IMR-90 (cell line): Measurements from ENCODE around the gene TBC1D8. TPM values are rescaled to one million over a fixed set of nuclear protein-coding genes. Genes with fewer than 3 reads are reported as not detected.

Experiments
- ATAC-seq: fragments of 200-7000 bp; cut with Tn5 transposase; 2 replicates; pipeline ENCODE4 v1.9.1; 2020; ENCODE audit warnings: low read depth, mild to moderate bottlenecking, moderate library complexity
- BruUV-seq: library from RNA; stranded (reverse); fragments of 400-500 nt; replicated peaks from 2 replicates; lab custom pipeline; 2021; lab: Mats Ljungman, UMichigan
- CTCF ChIA-PET: fragments of 300-600 bp; formaldehyde crosslinking; extraction: SDS; loops from one replicate; lab custom pipeline; 2021; ENCODE audit warnings: antibody characterized with exemption; lab: Yijun Ruan, JAX
- POLR2A ChIA-PET: fragments of 300-600 bp; sonication (Branson Sonifier 250); formaldehyde crosslinking; loops from one replicate; lab custom pipeline; 2022; ENCODE audit warnings: antibody characterized with exemption; ENCODE audit not compliant: unreplicated experiment; lab: Charles Lee
- DNase-seq: peaks from one replicate; pipeline ENCODE4 v3.0.0; 2013
- H2AFZ ChIP-seq: replicated peaks from 2 replicates; pipeline ENCODE3; 2013; ENCODE audit warnings: low read length, mild to moderate bottlenecking; ENCODE audit not compliant: poor library complexity
- H2AK5ac ChIP-seq: 2 replicates; pipeline ENCODE4 v1.6.1; 2013; ENCODE audit warnings: low read depth, low read length, inconsistent platforms
- H2AK9ac ChIP-seq: replicated peaks from 2 replicates; pipeline ENCODE3; 2013; ENCODE audit warnings: mild to moderate bottlenecking, low read depth, low read length, moderate library complexity; ENCODE audit not compliant: poor library complexity
- H2BK120ac ChIP-seq: 2 replicates; pipeline ENCODE4 v1.6.1; 2013; ENCODE audit warnings: low read depth, low read length, inconsistent platforms
- H2BK15ac ChIP-seq: 3 replicates; pipeline ENCODE4 v1.6.1; 2013; ENCODE audit warnings: low read depth, low read length, inconsistent platforms
- H2BK20ac ChIP-seq: 2 replicates; pipeline ENCODE4 v1.6.1; 2013; ENCODE audit warnings: low read depth, mild to moderate bottlenecking, inconsistent platforms, low read length, moderate library complexity
- H2BK5ac ChIP-seq: 2 replicates; pipeline ENCODE4 v1.6.1; 2013; ENCODE audit warnings: mild to moderate bottlenecking, low read depth, low read length, inconsistent platforms; ENCODE audit not compliant: poor library complexity, severe bottlenecking
- H3K14ac ChIP-seq: replicated peaks from 2 replicates; pipeline ENCODE4 v1.6.1; 2013; ENCODE audit warnings: low read depth, low read length, inconsistent platforms
- H3K18ac ChIP-seq: 2 replicates; pipeline ENCODE4 v1.6.1; 2013; ENCODE audit warnings: low read depth, low read length, control low read depth
- H3K23ac ChIP-seq: 2 replicates; pipeline ENCODE4 v1.6.1; 2013; ENCODE audit warnings: low read depth, low read length, inconsistent platforms
- H3K27ac ChIP-seq: 2 replicates; pipeline ENCODE4 v1.5.1; 2013; ENCODE audit warnings: mild to moderate bottlenecking, control low read depth, low read length; ENCODE audit not compliant: insufficient read depth
- H3K27me3 ChIP-seq: 2 replicates; pipeline ENCODE4 v1.6.1; 2013; ENCODE audit warnings: low read length; ENCODE audit not compliant: control insufficient read depth, insufficient read depth
- H3K36me3 ChIP-seq: 2 replicates; pipeline ENCODE4 v1.6.1; 2013; ENCODE audit warnings: low read length, mixed read lengths; ENCODE audit not compliant: control insufficient read depth, insufficient read depth
- H3K4ac ChIP-seq: 2 replicates; pipeline ENCODE4 v1.6.1; 2013; ENCODE audit warnings: low read depth, low read length, inconsistent platforms
- H3K4me1 ChIP-seq: 2 replicates; pipeline ENCODE4 v1.6.1; 2013; ENCODE audit warnings: low read length, mixed read lengths; ENCODE audit not compliant: control insufficient read depth, insufficient read depth
- H3K4me2 ChIP-seq: 2 replicates; pipeline ENCODE4 v1.6.1; 2013; ENCODE audit warnings: low read depth, mild to moderate bottlenecking, control low read depth, low read length, moderate library complexity
- H3K4me3 ChIP-seq: 2 replicates; pipeline ENCODE4 v1.5.1; 2013; ENCODE audit warnings: low read depth, mild to moderate bottlenecking, control low read depth, low read length, moderate library complexity; ENCODE audit not compliant: insufficient read depth
- H3K56ac ChIP-seq: 2 replicates; pipeline ENCODE4 v1.6.1; 2013; ENCODE audit warnings: low read length, inconsistent platforms; ENCODE audit not compliant: insufficient read depth; ENCODE audit errors: extremely low read depth
- H3K79me1 ChIP-seq, 2 experiments: 2 replicates each; pipeline ENCODE4 v1.6.1; 2013; ENCODE audit warnings: low read length in 2 of 2, inconsistent platforms in 1 of 2, low read depth in 1 of 2
- H3K9ac ChIP-seq: 2 replicates; pipeline ENCODE4 v1.6.1; 2013; ENCODE audit warnings: low read depth, low read length, control low read depth
- H3K9me1 ChIP-seq: 2 replicates; pipeline ENCODE4 v1.6.1; 2013; ENCODE audit warnings: low read length, inconsistent platforms; ENCODE audit not compliant: insufficient read depth
- H3K9me3 ChIP-seq: 2 replicates; pipeline ENCODE4 v1.6.1; 2013; ENCODE audit warnings: low read length; ENCODE audit not compliant: control insufficient read depth, insufficient read depth
- H4K20me1 ChIP-seq: 2 replicates; pipeline ENCODE4 v1.6.1; 2013; ENCODE audit warnings: low read length, inconsistent platforms; ENCODE audit not compliant: insufficient read depth
- H4K5ac ChIP-seq: 2 replicates; pipeline ENCODE4 v1.6.1; 2013; ENCODE audit warnings: mild to moderate bottlenecking, low read depth, low read length, control low read depth
- H4K8ac ChIP-seq, 2 experiments: 2 replicates each; pipeline ENCODE4 v1.6.1; 2013; ENCODE audit warnings: low read depth in 2 of 2, low read length in 2 of 2, control low read depth in 1 of 2, inconsistent platforms in 1 of 2
- H4K91ac ChIP-seq: 2 replicates; pipeline ENCODE4 v1.6.1; 2013; ENCODE audit warnings: low read depth, low read length, inconsistent platforms; ENCODE audit not compliant: insufficient read depth
- CHD1 ChIP-seq: IDR thresholded peaks from 2 replicates; pipeline ENCODE4 v1.6.1; 2012; ENCODE audit warnings: low read depth, low read length, improper control_type of control experiment
- FOS ChIP-seq: fragments of 150-350 bp; IDR thresholded peaks from 2 replicates; pipeline ENCODE4 v1.6.1; 2016; ENCODE audit warnings: low read depth, low read length
- MAFK ChIP-seq: IDR thresholded peaks from 2 replicates; pipeline ENCODE4 v1.6.1; 2012; ENCODE audit warnings: low read depth, low read length, improper control_type of control experiment
- MAZ ChIP-seq: IDR thresholded peaks from 2 replicates; pipeline ENCODE4 v1.6.1; 2012; ENCODE audit warnings: low read depth, mild to moderate bottlenecking, low read length, improper control_type of control experiment, moderate library complexity, borderline replicate concordance
- NFE2L2 ChIP-seq: fragments of 150-350 bp; IDR thresholded peaks from 2 replicates; pipeline ENCODE4 v1.6.1; 2016; ENCODE audit warnings: low read depth, mild to moderate bottlenecking, low read length
- POLR2A ChIP-seq: IDR thresholded peaks from 2 replicates; pipeline ENCODE4 v1.6.1; 2012; ENCODE audit warnings: mild to moderate bottlenecking, low read depth, low read length
- RCOR1 ChIP-seq: IDR thresholded peaks from 2 replicates; pipeline ENCODE4 v1.6.1; 2012; ENCODE audit warnings: mild to moderate bottlenecking, low read length, improper control_type of control experiment; ENCODE audit not compliant: insufficient replicate concordance
- SMC3 ChIP-seq: fragments of 150-350 bp; IDR thresholded peaks from 2 replicates; pipeline ENCODE4 v1.6.1; 2016; ENCODE audit warnings: low read depth, mild to moderate bottlenecking, antibody characterized with exemption, low read length, moderate library complexity
- USF2 ChIP-seq: fragments of 150-350 bp; IDR thresholded peaks from 2 replicates; pipeline ENCODE4 v1.6.1; 2017; ENCODE audit warnings: mild to moderate bottlenecking, antibody characterized with exemption, low read length, low read depth
- WGBS, 2 experiments: methylation state at CpG; one replicate each; pipeline versions ENCODE4 v1.1.5 to v1.1.7; 2013; ENCODE audit warnings: missing lambda C conversion rate in 2 of 2; ENCODE audit not compliant: insufficient read length in 1 of 2; ENCODE audit errors: extremely low coverage in 2 of 2; 5-methylcytosine and 5-hydroxymethylcytosine counted together
- dilution Hi-C: fragments of 300-500 bp; cut with HindIII; formaldehyde crosslinking; loops from one replicate; pipeline ENCODE4 v1.14.3; 2018; ENCODE audit warnings: low sequenced_read_pairs; ENCODE audit not compliant: unreplicated experiment
- in situ Hi-C: fragments of 300-500 bp; cut with MboI; formaldehyde crosslinking; loops from 3 replicates; pipeline ENCODE4 v1.14.3; 2019; ENCODE audit warnings: low sequenced_read_pairs, inconsistent platforms, mixed read lengths
- intact Hi-C: fragments of 100-400 bp; cut with micrococcal nuclease; formaldehyde crosslinking; loops from 2 replicates; pipeline ENCODE4 v1.10.0; 2022
- polyA plus RNA-seq, 3 experiments: library from polyadenylated mRNA; depleted of rRNA; stranded (reverse); fragments of >200 nt; gene quantifications; 2 replicates each; pipeline ENCODE4 v1.2.3, GENCODE V29; 2012; ENCODE audit warnings: low replicate concordance in 1 of 3
- total RNA-seq: library from RNA; depleted of rRNA; stranded (reverse); fragments of >200 nt; gene quantifications from 2 replicates; pipeline ENCODE4 v1.2.3, GENCODE V29; 2012
- TF ChIP-seq, protein P1 (sequence below): fragments of 150-350 bp; IDR thresholded peaks from 2 replicates; pipeline ENCODE4 v1.6.1; 2016; ENCODE audit warnings: low read depth, mild to moderate bottlenecking, low read length, moderate library complexity, borderline replicate concordance

Gene TBC1D8
- total and polyA plus RNA-seq, 2 of the 4 experiments (the other 2 are of a cell fraction), result 1.3 to 1.5 TPM

DNA sequence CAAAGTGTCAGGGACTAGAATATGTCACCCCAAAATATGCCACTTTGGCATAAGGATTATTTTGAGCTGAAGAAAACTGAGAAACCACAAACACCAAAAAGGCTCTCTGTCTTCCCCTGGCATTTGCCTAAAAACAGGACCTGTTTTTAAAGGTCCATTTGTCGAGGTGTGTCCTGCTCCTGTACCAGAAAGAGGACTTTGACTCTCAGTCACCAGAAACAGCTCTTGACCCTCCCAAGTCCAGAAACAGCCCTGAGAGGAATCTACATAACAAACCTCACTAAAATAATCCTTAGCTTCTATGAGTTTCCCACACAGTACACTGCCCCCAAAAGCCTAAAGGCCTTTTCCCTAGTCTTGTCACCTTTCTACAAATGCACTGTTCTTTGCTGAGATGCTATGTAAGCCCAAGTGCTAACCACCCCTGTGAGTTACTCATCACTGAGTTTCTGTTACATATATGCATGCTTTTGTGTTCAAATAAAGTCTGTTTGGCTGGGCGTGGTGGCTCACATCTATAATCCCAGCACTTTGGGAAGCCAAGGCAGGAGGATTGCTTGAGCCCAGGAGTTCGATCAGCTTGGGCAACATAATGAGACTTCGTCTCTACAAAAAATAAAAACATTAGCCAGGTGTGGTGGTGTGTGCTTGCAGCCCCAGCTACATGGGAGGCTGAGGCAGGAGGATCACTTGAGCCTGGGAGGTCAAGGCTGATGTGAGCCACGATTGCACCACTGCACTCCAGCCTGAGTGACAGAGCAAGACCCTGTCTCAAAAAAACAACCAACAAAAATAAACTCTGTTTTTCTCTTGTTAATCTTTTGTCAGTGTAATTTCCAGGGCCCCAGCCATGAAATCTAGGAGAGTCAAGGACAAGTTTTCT is 93.9 kb downstream of the TBC1D8 start (continued):
- no peak for TF ChIP-seq USF2
- no peak for TF ChIP-seq FOS

DNA sequence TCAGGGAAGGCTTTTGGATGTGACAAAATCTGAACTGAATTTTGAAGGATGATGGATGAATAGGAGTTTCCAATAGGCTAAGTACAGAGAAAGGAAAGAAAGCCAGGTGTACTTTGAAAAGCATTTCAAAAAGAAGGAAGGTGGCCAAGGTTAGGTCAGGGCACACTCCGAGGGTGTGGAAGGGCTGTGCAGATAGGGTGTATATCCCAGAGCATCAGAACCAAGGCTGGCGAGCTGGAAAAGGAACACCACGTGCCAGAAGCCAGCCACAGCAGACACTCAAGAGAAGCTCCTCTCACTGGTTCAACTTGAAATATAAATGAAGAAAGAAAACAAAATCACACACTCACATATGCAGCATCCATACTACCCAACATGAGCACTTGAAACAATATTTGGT is 98.1 kb downstream of the TBC1D8 start:
- Histone ChIP-seq H3K4ac (no peak overlapping the region), H2AK5ac (no peak overlapping the region), H2BK20ac (no peak overlapping the region), H3K27me3 (no peaks in the 10 kb centered on the region), H2AFZ (no peak overlapping the region), H3K9me3 (no peaks in the 10 kb centered on the region), H2BK5ac (no peak overlapping the region), H4K91ac (no peak overlapping the region), H3K4me2 (no peak overlapping the region), H3K4me3 (no peak overlapping the region), H3K23ac (no peak overlapping the region), H4K5ac (no peak overlapping the region), H2AK9ac (no peak overlapping the region), H3K9ac (no peak overlapping the region), H3K56ac (no peak overlapping the region), H3K27ac (no peak overlapping the region), H3K4me1 (no peaks in the 10 kb centered on the region), H2BK120ac (no peak overlapping the region), H4K20me1 (no peaks in the 10 kb centered on the region), H3K18ac (no peak overlapping the region), H2BK15ac (no peak overlapping the region), H3K14ac (no peak overlapping the region), H3K36me3 (no peaks in the 10 kb centered on the region), H3K9me1 (no peaks in the 10 kb centered on the region), H4K8ac (no peak overlapping the region), H3K79me1 (0 out of 4 replicates have a peak, but pooled peaks cover 0 to 4% of the 10 kb centered on the region in 2 experiments)
- CTCF ChIA-PET, result no interaction called here
- dilution Hi-C loops, result no loop called here
- WGBS, 2 experiments, result 78% methylated on average over 2 of the region's 3 CpGs; no CpG with 5 or more reads in 1 of the 2 experiments
- POLR2A ChIA-PET, result no interaction called here
- intact Hi-C loops, result no loop called here
- in situ Hi-C loops, result no loop called here
- ATAC-seq, result no peak
- DNase-seq, result no peak
- no TSS peak for BruUV-seq
- TF ChIP-seq SMC3, result no peak
- no peak for TF ChIP-seq FOS
- TF ChIP-seq, protein P1, sequence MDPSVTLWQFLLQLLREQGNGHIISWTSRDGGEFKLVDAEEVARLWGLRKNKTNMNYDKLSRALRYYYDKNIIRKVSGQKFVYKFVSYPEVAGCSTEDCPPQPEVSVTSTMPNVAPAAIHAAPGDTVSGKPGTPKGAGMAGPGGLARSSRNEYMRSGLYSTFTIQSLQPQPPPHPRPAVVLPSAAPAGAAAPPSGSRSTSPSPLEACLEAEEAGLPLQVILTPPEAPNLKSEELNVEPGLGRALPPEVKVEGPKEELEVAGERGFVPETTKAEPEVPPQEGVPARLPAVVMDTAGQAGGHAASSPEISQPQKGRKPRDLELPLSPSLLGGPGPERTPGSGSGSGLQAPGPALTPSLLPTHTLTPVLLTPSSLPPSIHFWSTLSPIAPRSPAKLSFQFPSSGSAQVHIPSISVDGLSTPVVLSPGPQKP, result no peak
- no peak for TF ChIP-seq NFE2L2
- TF ChIP-seq RCOR1, result no peak
- TF ChIP-seq POLR2A, result no peak
- TF ChIP-seq CHD1, result no peak
- no peak for TF ChIP-seq MAFK
- no peak for TF ChIP-seq MAZ
- no peak for TF ChIP-seq USF2
